T-helper 1 cell treated with Interleukin-12 subunit alpha and Interleukin-12 subunit beta and Interleukin-4 antibody, amounts not matched to agents 30 μg/mL and 1 μg/mL, for 36 hours (primary cell): ENCODE data around the gene FBXL19.

Experiments used
- H3K27ac Mint-ChIP-seq: one replicate; pipeline ENCODE4 v1.8.0; 2021; ENCODE audit warnings: mild to moderate bottlenecking, mixed read lengths
- H3K27me3 Mint-ChIP-seq: one replicate; pipeline ENCODE4 v1.8.0; 2021; ENCODE audit warnings: low read depth, mixed read lengths
- H3K36me3 Mint-ChIP-seq: one replicate; pipeline ENCODE4 v1.8.0; 2021; ENCODE audit warnings: low read depth, mixed read lengths
- H3K4me1 Mint-ChIP-seq: one replicate; pipeline ENCODE4 v1.8.0; 2021; ENCODE audit warnings: low read depth, mixed read lengths
- H3K4me3 Mint-ChIP-seq: one replicate; pipeline ENCODE4 v1.8.0; 2021; ENCODE audit warnings: mild to moderate bottlenecking, moderate library complexity, mixed read lengths
- H3K9me3 Mint-ChIP-seq: one replicate; pipeline ENCODE4 v1.8.0; 2021; ENCODE audit warnings: mixed read lengths

FBXL19 gene, protein sequence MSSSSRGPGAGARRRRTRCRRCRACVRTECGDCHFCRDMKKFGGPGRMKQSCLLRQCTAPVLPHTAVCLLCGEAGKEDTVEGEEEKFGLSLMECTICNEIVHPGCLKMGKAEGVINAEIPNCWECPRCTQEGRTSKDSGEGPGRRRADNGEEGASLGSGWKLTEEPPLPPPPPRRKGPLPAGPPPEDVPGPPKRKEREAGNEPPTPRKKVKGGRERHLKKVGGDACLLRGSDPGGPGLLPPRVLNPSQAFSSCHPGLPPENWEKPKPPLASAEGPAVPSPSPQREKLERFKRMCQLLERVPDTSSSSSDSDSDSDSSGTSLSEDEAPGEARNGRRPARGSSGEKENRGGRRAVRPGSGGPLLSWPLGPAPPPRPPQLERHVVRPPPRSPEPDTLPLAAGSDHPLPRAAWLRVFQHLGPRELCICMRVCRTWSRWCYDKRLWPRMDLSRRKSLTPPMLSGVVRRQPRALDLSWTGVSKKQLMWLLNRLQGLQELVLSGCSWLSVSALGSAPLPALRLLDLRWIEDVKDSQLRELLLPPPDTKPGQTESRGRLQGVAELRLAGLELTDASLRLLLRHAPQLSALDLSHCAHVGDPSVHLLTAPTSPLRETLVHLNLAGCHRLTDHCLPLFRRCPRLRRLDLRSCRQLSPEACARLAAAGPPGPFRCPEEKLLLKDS

DNA sequence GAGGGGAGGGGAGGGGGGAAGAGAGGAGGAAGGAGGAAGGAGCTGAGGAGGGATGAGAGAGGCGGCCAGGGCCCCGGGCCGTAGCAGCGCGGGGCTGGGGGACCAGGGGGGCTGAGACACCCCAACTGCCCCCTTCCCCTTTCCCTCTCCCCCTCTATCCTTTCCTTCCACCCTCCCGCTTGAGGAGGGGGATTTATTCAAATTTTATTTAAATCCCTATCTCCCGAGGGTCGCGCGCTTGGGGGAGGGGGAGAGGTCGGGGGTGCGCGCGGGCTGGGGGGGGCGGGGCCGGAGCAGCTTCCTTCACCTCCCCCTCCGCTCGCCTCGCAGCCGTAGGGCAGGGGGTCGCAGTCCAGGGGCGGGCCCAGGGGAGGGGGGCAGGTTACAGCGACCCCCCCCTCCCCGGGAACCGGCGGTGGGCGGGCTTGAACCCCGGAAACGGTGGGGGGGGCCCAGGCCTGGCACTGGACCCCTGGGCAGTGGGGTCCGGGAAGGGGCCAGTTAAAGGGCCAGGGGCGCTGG is at the start of gene FBXL19:
TSS of gene FBXL19 (plus strand) at position 19 of the 522 bp plus-strand sequence. CDS start 2,183 bp downstream, outside the sequence.
- no peaks in the 10 kb centered on the region for H3K9me3 Mint-ChIP-seq
- H3K4me1 Mint-ChIP-seq, result peaks cover 20% of the 10 kb centered on the region
- H3K27ac Mint-ChIP-seq, result peak within 1 kb of the TSS; percentile 100
- no peaks in the 10 kb centered on the region for H3K27me3 Mint-ChIP-seq
- no peaks in the 10 kb centered on the region for H3K36me3 Mint-ChIP-seq
- H3K4me3 Mint-ChIP-seq, result peak within 1 kb of the TSS; percentile 100

DNA sequence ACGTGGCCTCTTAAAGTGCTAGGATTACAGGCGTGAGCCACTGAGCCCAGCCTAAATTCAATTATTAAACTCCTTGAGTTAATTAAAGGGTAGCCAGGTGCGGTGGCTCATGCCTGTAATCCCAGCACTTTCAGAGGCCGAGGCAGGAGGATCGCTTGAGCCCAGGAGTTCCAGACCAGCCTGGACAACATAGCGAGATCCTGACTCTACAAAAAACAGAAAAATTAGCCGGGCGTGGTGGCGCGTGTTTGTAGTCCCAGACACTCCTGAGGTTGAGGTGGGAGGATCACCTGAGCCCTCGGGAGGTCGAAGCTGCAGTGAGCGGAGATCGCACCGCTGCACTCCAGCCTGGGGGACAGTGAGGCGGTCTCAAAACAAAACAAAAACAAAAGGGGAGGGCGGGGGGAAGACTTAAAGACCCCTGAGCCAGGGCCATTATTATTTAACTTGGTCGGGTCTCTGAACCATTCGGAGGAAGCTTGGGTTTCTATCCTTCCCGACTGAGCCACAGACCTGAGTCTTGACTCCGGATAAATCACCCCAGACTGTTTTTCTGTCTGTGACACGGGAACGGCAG is 49.0 kb upstream of the FBXL19 start:
- Mint-ChIP-seq H3K4me3 (peak overlapping the region; percentile 93), H3K27ac (peak overlapping the region; percentile 83), H3K4me1 (peaks cover 18% of the 10 kb centered on the region), H3K9me3 (no peaks in the 10 kb centered on the region), H3K36me3 (peaks cover 11% of the 10 kb centered on the region), H3K27me3 (no peaks in the 10 kb centered on the region)

DNA sequence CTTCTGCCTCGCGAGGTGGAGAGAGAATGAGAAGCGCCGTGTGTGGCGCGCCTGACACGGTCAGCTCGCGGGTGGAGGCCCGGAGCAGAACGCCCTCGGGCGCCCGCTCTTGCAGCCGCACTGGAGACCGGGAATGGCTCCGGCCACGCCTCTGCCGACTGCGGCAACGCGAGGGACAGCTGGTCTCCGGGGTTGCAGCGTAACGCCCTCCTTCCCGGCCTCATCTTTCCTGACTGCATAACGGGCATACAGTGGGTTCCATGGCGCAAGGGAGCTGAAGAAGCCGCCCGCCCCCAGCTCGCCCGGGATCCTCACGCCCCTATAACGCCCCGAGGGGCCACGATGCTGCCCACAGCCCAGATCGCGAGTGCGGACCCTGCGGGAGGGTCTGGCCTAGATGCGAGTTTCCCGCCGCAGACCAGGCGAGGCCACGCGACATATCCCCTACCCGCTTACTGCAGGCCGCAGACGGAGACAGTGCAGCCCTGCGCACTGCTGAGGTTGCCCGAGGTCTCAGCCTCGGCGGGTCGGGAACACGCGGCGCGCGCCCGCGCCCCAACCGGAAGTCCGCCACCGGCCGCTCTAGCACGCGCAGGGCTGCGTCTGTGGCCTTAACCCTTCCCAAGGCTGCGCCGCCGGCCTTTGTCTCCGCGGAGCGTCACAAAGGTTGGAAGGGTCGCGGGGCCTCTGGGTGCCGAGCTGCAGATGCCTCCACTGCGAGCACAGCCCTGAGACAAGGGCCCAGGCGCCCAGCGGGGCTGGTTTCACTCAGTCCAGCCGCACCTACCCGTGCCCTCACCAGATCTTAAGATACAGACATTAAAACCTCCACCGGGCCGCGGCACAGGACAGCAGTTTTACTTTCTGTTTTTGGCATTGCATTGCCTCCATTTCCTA is 48.3 kb upstream of the FBXL19 start:
- peak overlapping the region; percentile 93 for H3K4me3 Mint-ChIP-seq
- H3K27me3 Mint-ChIP-seq, result no peaks in the 10 kb centered on the region
- H3K36me3 Mint-ChIP-seq, result peaks cover 11% of the 10 kb centered on the region
- peak overlapping the region; percentile 83 for H3K27ac Mint-ChIP-seq
- no peaks in the 10 kb centered on the region for H3K9me3 Mint-ChIP-seq
- H3K4me1 Mint-ChIP-seq, result peaks cover 18% of the 10 kb centered on the region

DNA sequence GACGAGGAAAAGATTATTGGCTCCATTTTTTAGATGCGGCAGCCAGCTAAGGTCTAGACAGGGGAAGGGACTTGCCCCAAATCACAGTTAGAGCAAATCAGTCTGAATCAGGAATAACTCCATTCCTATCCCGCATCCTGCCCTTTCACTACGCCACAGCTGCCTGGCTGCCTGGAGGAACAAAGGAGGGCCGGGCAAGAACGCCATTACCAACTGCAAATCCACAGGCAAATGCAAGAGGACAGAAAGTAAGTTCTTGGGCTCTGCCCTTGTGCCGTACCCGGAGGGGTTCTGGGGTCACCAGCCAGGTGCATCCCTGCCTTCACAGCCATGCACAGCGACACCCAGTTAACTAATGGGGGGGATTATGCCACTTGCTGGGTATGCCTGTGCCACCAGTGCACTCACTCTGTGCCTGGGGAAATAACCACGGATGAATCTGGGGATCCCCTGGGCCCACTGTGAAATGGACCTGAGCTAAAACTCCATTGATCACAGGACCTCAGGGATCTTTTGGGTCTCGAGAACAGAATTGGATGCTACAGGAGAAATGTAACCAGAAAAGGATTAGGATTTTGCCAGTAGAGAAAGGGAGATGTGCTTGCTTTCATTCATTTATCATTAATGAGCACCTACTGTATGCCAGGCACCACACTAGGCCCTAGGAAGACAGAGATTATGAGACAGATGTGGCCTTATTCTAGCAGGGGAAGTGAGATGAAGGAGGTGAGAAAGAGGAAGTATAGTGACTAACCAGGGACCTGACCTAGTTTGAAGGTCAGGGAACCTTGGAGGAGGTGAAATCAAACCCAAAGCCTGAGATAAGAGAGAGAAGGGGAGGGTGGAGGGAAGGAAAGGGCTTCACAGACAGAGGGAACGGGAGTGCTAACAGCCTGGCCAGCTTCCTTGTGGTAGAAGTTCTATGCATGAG is 47.2 kb upstream of the FBXL19 start:
- Mint-ChIP-seq H3K36me3 (peaks cover 11% of the 10 kb centered on the region), H3K4me1 (peaks cover 18% of the 10 kb centered on the region), H3K9me3 (no peaks in the 10 kb centered on the region), H3K4me3 (peak overlapping the region; percentile 93), H3K27ac (peak overlapping the region; percentile 83), H3K27me3 (no peaks in the 10 kb centered on the region)

DNA sequence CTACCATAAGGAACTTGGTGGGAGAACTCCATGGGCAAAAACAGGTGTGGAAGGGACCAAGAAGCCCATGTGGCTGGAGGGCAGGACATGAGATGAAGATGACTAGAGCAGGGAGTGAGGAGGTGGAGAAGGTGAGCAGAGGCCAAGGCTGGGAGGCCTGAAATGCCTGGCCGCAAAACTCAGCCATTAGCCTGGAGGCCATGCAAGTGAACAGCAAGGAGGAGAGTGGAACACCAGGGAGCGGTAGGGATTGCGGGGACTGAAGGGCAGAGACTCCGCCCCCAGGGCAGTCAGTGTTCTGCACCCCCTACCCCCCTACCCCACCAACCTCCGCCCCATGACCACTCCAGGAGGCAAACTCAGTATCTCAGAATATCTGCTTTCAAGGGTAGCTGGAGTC is 46.5 kb upstream of the FBXL19 start:
- H3K27me3 Mint-ChIP-seq, result no peaks in the 10 kb centered on the region
- H3K4me3 Mint-ChIP-seq, result peak overlapping the region; percentile 93
- peak overlapping the region; percentile 83 for H3K27ac Mint-ChIP-seq
- no peaks in the 10 kb centered on the region for H3K9me3 Mint-ChIP-seq
- H3K4me1 Mint-ChIP-seq, result peaks cover 21% of the 10 kb centered on the region
- peaks cover 17% of the 10 kb centered on the region for H3K36me3 Mint-ChIP-seq

DNA sequence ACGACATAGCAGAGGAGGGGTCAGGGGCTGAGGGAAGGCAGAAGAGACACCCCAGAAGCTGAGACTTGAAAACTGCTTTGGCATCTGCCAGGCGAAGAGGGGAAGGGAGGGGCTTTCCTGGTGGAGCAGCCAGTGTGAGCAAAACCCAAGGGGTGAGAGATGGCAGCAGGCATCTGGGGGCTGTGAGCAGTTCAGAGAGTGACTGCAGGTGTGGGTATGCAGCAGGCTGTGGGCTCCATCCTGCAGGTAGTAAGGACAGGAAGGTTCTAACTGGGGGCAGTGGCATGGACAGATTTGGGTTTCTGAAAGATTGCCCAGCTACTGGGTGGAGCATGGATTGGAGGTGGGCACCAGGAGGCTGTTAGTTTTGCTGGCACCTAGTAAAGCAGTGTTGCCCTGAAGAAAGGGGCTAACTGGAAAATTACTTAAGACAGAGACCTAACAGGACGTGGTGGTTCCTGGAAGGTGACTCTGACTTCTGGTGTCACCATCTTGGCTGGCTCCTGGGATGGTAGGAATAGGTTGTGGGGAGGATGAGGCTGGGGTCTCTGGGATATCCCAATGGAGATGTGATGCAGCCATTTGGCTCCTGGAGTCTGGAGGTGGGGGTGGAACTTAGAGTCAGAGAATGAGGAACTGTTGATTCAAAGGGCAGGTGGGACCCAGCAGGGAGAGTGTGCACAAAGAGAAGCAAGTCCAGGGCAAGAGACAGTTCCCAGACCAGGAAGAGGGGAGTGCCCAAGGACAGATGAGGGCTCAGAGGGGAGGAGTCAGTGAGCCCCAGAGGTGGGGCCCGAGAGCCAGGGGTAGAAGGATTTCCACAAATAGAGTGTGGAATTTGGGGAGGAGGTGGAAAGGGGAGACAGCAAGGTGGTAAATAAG is 40.7 kb upstream of the FBXL19 start:
- Mint-ChIP-seq H3K9me3 (no peaks in the 10 kb centered on the region), H3K4me3 (no peak overlapping the region), H3K4me1 (peaks cover 23% of the 10 kb centered on the region), H3K27ac (peak overlapping the region; percentile 75), H3K36me3 (peaks cover 22% of the 10 kb centered on the region), H3K27me3 (no peaks in the 10 kb centered on the region)

DNA sequence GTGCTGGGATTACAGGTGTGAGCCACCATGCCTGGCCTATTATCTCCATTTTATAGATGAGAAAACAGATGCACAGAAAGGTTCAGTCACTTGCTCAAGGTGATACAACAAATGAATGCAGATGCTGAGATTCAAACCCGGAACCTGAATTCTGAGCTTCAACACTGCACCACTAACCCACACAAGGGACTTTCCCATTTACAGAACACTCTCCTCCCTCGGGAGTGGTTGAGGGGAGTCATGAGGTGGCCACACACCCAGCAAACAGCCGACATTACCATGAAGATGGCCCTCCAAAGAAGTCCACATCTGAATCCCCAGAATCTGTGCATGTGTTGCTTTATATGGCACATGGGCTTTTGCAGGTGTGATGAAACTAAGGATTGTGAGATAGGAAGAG is 38.6 kb upstream of the FBXL19 start:
- H3K27ac Mint-ChIP-seq, result no peak overlapping the region
- H3K27me3 Mint-ChIP-seq, result no peaks in the 10 kb centered on the region
- H3K4me1 Mint-ChIP-seq, result peaks cover 21% of the 10 kb centered on the region
- no peaks in the 10 kb centered on the region for H3K9me3 Mint-ChIP-seq
- H3K36me3 Mint-ChIP-seq, result peaks cover 30% of the 10 kb centered on the region
- H3K4me3 Mint-ChIP-seq, result no peak overlapping the region

DNA sequence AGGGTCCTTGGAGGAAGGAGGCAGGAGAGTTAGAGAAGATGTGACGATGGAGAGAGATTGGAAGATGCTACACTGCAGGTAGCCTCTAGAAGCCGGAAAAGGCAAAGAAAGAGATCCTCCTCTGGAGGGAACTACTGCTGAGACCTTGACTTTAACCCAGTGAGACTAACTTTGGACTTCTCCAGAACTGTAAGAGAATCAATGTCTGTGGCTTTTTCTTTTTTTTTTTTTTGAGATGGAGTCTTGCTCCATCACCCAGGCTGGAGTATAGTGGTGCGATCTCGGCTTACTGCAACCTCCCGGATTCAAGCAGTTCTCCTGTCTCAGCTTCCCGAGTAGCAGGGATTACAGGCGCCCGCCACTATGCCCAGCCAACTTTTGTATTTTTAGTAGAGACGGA is 38.2 kb upstream of the FBXL19 start:
- peaks cover 22% of the 10 kb centered on the region for H3K4me1 Mint-ChIP-seq

DNA sequence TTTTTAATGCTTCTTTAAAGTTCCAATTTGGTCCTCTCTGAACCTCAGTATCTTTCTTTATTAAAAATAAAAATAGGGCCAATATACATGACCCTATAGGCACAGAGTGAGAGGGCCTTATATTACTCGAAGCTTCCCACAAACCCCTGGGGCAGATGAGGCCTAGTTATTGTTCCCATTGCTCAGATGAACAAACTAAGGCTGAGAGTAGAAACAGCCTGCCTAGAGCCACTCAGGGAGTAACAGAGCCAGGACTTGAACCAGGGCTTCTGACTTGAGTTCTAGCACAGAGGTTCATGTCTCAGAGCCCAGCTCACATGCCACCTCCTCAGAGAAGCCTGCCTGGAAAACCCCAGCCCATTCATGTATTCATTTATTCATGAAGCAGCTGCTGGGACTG is 37.2 kb upstream of the FBXL19 start:
- Mint-ChIP-seq H3K4me3 (no peak overlapping the region), H3K36me3 (peaks cover 31% of the 10 kb centered on the region), H3K4me1 (peaks cover 22% of the 10 kb centered on the region), H3K27me3 (no peaks in the 10 kb centered on the region), H3K27ac (peak overlapping the region; percentile 36), H3K9me3 (no peaks in the 10 kb centered on the region)

More for the DNA sequence above, 38.2 kb upstream of the FBXL19 start:
- Mint-ChIP-seq H3K4me3 (no peak overlapping the region), H3K27me3 (no peaks in the 10 kb centered on the region), H3K9me3 (no peaks in the 10 kb centered on the region), H3K36me3 (peaks cover 31% of the 10 kb centered on the region), H3K27ac (no peak overlapping the region)

DNA sequence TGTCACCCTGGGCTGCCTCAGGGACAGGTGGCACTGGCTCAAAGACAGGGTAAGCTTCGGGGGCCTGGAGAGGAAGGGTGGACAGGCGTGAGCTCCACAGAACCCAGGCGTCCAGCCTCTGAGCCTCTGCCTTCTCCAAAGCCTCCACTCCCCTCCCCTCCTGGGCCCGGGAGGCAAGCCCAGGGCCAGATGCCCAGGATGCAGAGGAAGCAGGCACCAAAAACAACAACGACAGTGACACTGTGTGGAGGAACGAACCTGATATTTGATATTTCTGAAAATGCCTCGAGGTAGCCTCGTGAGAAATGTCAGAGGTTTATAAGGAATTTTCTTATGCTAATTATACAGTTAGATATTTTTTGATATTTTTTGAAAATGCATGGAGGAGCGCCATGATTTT is 35.4 kb upstream of the FBXL19 start:
- Mint-ChIP-seq H3K27ac (no peak overlapping the region), H3K27me3 (no peaks in the 10 kb centered on the region), H3K4me1 (peaks cover 17% of the 10 kb centered on the region), H3K9me3 (no peaks in the 10 kb centered on the region), H3K4me3 (no peak overlapping the region), H3K36me3 (peaks cover 22% of the 10 kb centered on the region)

DNA sequence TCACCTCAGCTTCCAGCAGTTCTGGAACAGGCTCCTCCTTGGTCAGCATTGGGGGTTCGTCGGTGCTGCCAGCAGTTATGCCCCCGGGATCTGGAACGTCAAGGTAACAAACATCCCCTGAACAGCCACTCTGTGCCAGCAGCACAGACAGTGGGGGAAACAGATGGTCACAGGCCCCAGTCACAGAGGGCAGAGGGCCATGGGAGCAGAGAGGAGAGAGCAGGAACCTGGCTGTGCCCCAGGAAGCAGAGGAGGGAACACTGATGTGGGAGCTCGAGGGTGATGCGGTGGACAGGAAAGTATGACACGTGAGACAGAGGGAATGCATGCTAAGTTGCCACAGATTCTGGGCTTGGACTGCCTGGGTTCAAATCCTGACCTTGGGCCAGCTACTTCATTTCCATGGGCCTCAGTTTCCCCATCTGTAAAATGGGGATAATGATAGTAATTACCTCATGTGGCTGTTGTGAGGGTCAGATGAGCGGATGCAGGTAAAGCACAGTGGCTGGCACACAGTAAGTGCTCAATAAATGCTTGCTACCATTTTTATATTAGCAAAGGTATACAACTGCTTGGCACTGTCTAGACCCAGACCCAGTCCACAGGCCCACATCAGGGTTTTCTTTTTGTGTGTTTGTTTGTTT is 34.4 kb upstream of the FBXL19 start:
- Mint-ChIP-seq H3K27ac (no peak overlapping the region), H3K27me3 (no peaks in the 10 kb centered on the region), H3K9me3 (no peaks in the 10 kb centered on the region), H3K4me1 (peaks cover 21% of the 10 kb centered on the region), H3K4me3 (no peak overlapping the region), H3K36me3 (peaks cover 21% of the 10 kb centered on the region)

DNA sequence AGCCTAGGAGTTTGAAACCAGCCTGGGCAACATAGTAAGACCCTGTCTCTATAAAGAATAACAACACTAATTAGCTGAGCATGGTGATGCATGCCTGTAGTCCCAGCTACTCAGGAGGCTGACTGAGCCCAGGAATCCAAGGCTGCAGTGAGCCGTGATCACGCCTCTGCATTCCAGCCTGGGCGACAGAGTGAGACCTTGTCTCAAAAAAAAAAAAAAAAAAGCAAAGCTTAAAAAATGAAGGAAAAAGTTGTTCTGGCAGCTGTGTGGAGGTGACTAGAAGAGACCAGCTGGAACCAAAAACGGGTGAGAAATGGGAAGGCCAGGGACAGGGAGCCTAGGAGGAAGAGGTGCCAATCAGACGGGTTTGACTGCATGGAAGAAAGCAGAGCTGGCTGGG is 33.7 kb upstream of the FBXL19 start:
- H3K36me3 Mint-ChIP-seq, result peaks cover 20% of the 10 kb centered on the region
- no peaks in the 10 kb centered on the region for H3K27me3 Mint-ChIP-seq
- H3K9me3 Mint-ChIP-seq, result no peaks in the 10 kb centered on the region
- no peak overlapping the region for H3K4me3 Mint-ChIP-seq
- H3K27ac Mint-ChIP-seq, result no peak overlapping the region
- H3K4me1 Mint-ChIP-seq, result peaks cover 26% of the 10 kb centered on the region
